ENCODE data around the gene ADSL. TPM values are rescaled to one million over a fixed set of nuclear protein-coding genes. Genes with fewer than 3 reads are reported as not detected.
A peak's percentile ranks its signal among the peaks of the same experiment; 100 is the strongest.
"Not testable (repeated sequence)": the region's sequence is repeated elsewhere in the genome, so short reads cannot be mapped to it uniquely, and the experiment has no call there.

The ADSL gene
- total and polyA plus RNA-seq, 2 donors (not counting 1 experiment from before 2014, with no cell fraction given) = 67.0 to 89.8 TPM

GRCh38 chr22:40309631-40310030, 36.7 kb upstream of the ADSL start:
- Histone ChIP-seq H3K4me1 (ENCODE audit: control insufficient read depth, extremely low read depth, insufficient read depth, low read length) (peaks cover 14% of the 10 kb centered on the region), H4K20me1 (ENCODE audit: control insufficient read depth, extremely low read depth, insufficient read depth, low read length) (no peaks in the 10 kb centered on the region), H3K27me3 (ENCODE audit: control insufficient read depth, insufficient read depth, low read length) (no peaks in the 10 kb centered on the region), H3K27ac (ENCODE audit: insufficient read depth, low read length) (peak overlapping the region; percentile 0), H3K9ac (ENCODE audit: insufficient read depth, low read length) (no peak overlapping the region), H3K9me3 (ENCODE audit: control insufficient read depth, insufficient read depth, low read depth, low read length) (no peaks in the 10 kb centered on the region), H3K4me3 (replicated peaks in 1 of 4; ENCODE audit: control extremely low read depth in 1 of 4, insufficient read depth in 1 of 4, low read depth in 3 of 4, low read length in 4 of 4) (no peak overlapping the region), H3K79me2 (ENCODE audit: control insufficient read depth, insufficient read depth, low read length) (no peaks in the 10 kb centered on the region), H3K4me2 (ENCODE audit: extremely low read depth, insufficient read depth, low read length) (peak overlapping the region; percentile 11), H3K36me3 (ENCODE audit: control insufficient read depth, insufficient read depth, low read length) (peaks cover 2% of the 10 kb centered on the region), H2AFZ (ENCODE audit: low read length) (no peak overlapping the region)
- DNase-seq (ENCODE audit: low read depth in 2 of 2) = no peak
- TF ChIP-seq EZH2 (IDR thresholded peaks at IDR 0.05; ENCODE audit: low read length, missing control alignments) (no peak), CTCF (conservative IDR thresholded peaks at IDR 0.05 in 1 of 2, IDR thresholded peaks at IDR 0.05 in 1 of 2; ENCODE audit: low read depth in 1 of 2, low read length in 2 of 2) (no peak)

DNA sequence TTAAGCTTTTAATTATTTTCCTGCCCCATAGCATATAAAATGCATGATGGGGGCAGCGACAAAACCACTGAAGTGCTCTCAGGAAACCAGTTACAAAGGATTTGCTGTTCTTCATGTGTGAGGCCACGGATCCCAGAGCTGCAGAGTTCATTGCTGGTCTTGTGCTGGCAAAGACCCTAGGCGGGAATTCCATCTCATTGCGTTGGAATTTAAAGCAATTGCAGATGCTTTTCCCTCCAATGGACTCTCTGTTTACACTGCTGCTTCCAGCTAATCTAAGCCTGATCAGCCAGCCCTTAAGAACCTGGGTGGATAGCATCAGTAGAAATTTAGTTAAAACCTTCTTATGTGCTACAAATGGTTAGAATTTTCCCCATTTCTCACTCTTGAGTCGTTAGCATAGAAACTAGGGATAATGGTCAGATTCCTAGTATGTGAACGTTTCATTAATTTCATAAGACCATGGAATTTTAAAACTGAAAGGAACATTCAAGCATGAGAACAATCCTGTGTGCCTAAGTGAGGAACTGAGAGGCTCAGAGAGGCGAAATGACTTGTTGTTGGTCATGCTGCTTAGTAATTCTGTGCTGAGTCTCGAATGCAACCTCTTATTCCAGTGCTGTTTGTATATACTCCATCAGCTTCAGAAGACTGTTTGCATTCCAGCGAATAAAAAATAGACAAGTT, 36.1 kb upstream of the ADSL start:
- H3K4me1 ChIP-seq (ENCODE audit: control insufficient read depth, extremely low read depth, insufficient read depth, low read length) = peaks cover 14% of the 10 kb centered on the region
- TF ChIP-seq CTCF (conservative IDR thresholded peaks at IDR 0.05 in 1 of 2, IDR thresholded peaks at IDR 0.05 in 1 of 2; ENCODE audit: low read depth in 1 of 2, low read length in 2 of 2) (no peak), EZH2 (IDR thresholded peaks at IDR 0.05; ENCODE audit: low read length, missing control alignments) (no peak)
- H3K27ac ChIP-seq (ENCODE audit: insufficient read depth, low read length) = peak overlapping the region; percentile 58
- peak overlapping the region in 1 of 4 experiments; percentile 40 for H3K4me3 ChIP-seq (replicated peaks in 1 of 4; ENCODE audit: control extremely low read depth in 1 of 4, insufficient read depth in 1 of 4, low read depth in 3 of 4, low read length in 4 of 4)
- peaks cover 2% of the 10 kb centered on the region for H3K36me3 ChIP-seq (ENCODE audit: control insufficient read depth, insufficient read depth, low read length)
- H3K79me2 ChIP-seq (ENCODE audit: control insufficient read depth, insufficient read depth, low read length) = no peaks in the 10 kb centered on the region
- H2AFZ ChIP-seq (ENCODE audit: low read length) = no peak overlapping the region
- H3K27me3 ChIP-seq (ENCODE audit: control insufficient read depth, insufficient read depth, low read length) = no peaks in the 10 kb centered on the region
- peak; percentile 87 to 93 for DNase-seq (ENCODE audit: low read depth in 2 of 2)
- no peaks in the 10 kb centered on the region for H3K9me3 ChIP-seq (ENCODE audit: control insufficient read depth, insufficient read depth, low read depth, low read length)
- no peak overlapping the region for H3K9ac ChIP-seq (ENCODE audit: insufficient read depth, low read length)
- H4K20me1 ChIP-seq (ENCODE audit: control insufficient read depth, extremely low read depth, insufficient read depth, low read length) = no peaks in the 10 kb centered on the region
- peak overlapping the region; percentile 77 for H3K4me2 ChIP-seq (ENCODE audit: extremely low read depth, insufficient read depth, low read length)

GRCh38 chr22:40310768-40311120, 35.6 kb upstream of the ADSL start:
- H3K4me1 ChIP-seq (ENCODE audit: control insufficient read depth, extremely low read depth, insufficient read depth, low read length) = peaks cover 14% of the 10 kb centered on the region
- H3K79me2 ChIP-seq (ENCODE audit: control insufficient read depth, insufficient read depth, low read length) = no peaks in the 10 kb centered on the region
- peak overlapping the region; percentile 77 for H3K4me2 ChIP-seq (ENCODE audit: extremely low read depth, insufficient read depth, low read length)
- no peak overlapping the region for H2AFZ ChIP-seq (ENCODE audit: low read length)
- H3K27me3 ChIP-seq (ENCODE audit: control insufficient read depth, insufficient read depth, low read length) = no peaks in the 10 kb centered on the region
- peak overlapping the region; percentile 4 to 40 (median 16) for H3K4me3 ChIP-seq (replicated peaks in 1 of 4; ENCODE audit: control extremely low read depth in 1 of 4, insufficient read depth in 1 of 4, low read depth in 3 of 4, low read length in 4 of 4)
- H3K36me3 ChIP-seq (ENCODE audit: control insufficient read depth, insufficient read depth, low read length) = peaks cover 5% of the 10 kb centered on the region
- TF ChIP-seq EZH2 (IDR thresholded peaks at IDR 0.05; ENCODE audit: low read length, missing control alignments) = no peak
- no peak for TF ChIP-seq CTCF (conservative IDR thresholded peaks at IDR 0.05 in 1 of 2, IDR thresholded peaks at IDR 0.05 in 1 of 2; ENCODE audit: low read depth in 1 of 2, low read length in 2 of 2)
- H3K9me3 ChIP-seq (ENCODE audit: control insufficient read depth, insufficient read depth, low read depth, low read length) = no peaks in the 10 kb centered on the region
- H4K20me1 ChIP-seq (ENCODE audit: control insufficient read depth, extremely low read depth, insufficient read depth, low read length) = no peaks in the 10 kb centered on the region
- H3K27ac ChIP-seq (ENCODE audit: insufficient read depth, low read length) = peak overlapping the region; percentile 58
- peak overlapping the region; percentile 17 for H3K9ac ChIP-seq (ENCODE audit: insufficient read depth, low read length)
- no peak for DNase-seq (ENCODE audit: low read depth in 2 of 2)

- not testable (repeated sequence) for H3K9ac ChIP-seq (ENCODE audit: insufficient read depth, low read length); H3K27me3 ChIP-seq (ENCODE audit: control insufficient read depth, insufficient read depth, low read length); H4K20me1 ChIP-seq (ENCODE audit: control insufficient read depth, extremely low read depth, insufficient read depth, low read length); H3K4me2 ChIP-seq (ENCODE audit: extremely low read depth, insufficient read depth, low read length); H3K27ac ChIP-seq (ENCODE audit: insufficient read depth, low read length); DNase-seq (ENCODE audit: low read depth in 2 of 2); H2AFZ ChIP-seq (ENCODE audit: low read length); H3K9me3 ChIP-seq (ENCODE audit: control insufficient read depth, insufficient read depth, low read depth, low read length); H3K79me2 ChIP-seq (ENCODE audit: control insufficient read depth, insufficient read depth, low read length); H3K36me3 ChIP-seq (ENCODE audit: control insufficient read depth, insufficient read depth, low read length); H3K4me3 ChIP-seq (replicated peaks in 1 of 4; ENCODE audit: control extremely low read depth in 1 of 4, insufficient read depth in 1 of 4, low read depth in 3 of 4, low read length in 4 of 4)
- H3K4me1 ChIP-seq (ENCODE audit: control insufficient read depth, extremely low read depth, insufficient read depth, low read length) = peaks cover 14% of the 10 kb centered on the region
Measured at GRCh38 chr22:40311646-40312045, 34.7 kb upstream of the ADSL start.

Data from fibroblast of lung (primary cell).